Activated T-cell treated with anti-CD3 and anti-CD28 coated beads for 48 hours (primary cell): ENCODE results near the gene LRRC46.

Experiments used
- DNase-seq: peaks from one replicate; pipeline ENCODE4 v3.0.0-alpha.2; 2020; ENCODE audit warnings: low read depth

Gene LRRC46

GRCh38 chr17:47810200-47810821, 21.2 kb upstream of the LRRC46 start:
- no peak for DNase-seq

DNA sequence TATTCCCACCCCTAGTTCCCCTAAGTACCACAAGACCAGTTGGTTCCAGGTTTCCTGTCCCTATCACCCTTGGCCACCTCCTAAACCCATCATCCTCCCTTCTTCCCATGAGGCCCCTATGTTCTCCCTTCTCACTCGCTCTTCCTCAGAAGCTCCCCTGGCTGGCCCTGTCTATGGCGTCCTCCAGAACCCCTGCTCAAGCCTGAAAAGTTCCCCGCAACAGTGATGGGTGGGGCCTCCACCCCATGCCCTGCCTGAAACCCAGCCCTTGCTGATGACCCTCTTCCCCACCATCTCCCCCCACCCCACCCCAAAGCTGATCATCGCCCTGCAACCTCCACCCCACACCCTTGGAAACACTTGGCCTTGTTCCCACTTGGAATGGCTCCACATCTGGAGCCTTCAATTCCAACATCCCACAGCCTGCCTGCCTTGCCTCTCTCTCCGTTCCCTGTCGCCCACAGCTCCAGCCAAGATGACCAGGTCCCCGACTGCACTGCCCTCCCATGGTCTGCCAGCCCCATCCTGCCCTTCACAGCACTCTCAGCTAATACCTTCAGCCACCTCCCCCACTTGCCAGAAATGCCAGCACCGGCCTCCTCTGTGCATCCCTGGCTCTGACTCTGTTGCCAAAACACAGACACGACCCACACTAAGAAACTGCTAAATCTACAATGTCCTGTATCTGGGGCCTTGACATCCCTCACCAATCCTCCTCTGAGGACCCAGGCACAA, 20.4 kb upstream of the LRRC46 start:
- no peak for DNase-seq

- DNase-seq: no peak
These were observed 19.8 kb upstream of the LRRC46 start for GRCh38 chr17:47811709-47812108.

GRCh38 chr17:47812146-47812920, 19.1 kb upstream of the LRRC46 start:
- no peak for DNase-seq

GRCh38 chr17:47813077-47813476, 18.4 kb upstream of the LRRC46 start:
- no peak for DNase-seq

GRCh38 chr17:47813512-47814031, 17.9 kb upstream of the LRRC46 start:
- DNase-seq: no peak

GRCh38 chr17:47815106-47815918, 16.2 kb upstream of the LRRC46 start:
- DNase-seq: no peak

DNA sequence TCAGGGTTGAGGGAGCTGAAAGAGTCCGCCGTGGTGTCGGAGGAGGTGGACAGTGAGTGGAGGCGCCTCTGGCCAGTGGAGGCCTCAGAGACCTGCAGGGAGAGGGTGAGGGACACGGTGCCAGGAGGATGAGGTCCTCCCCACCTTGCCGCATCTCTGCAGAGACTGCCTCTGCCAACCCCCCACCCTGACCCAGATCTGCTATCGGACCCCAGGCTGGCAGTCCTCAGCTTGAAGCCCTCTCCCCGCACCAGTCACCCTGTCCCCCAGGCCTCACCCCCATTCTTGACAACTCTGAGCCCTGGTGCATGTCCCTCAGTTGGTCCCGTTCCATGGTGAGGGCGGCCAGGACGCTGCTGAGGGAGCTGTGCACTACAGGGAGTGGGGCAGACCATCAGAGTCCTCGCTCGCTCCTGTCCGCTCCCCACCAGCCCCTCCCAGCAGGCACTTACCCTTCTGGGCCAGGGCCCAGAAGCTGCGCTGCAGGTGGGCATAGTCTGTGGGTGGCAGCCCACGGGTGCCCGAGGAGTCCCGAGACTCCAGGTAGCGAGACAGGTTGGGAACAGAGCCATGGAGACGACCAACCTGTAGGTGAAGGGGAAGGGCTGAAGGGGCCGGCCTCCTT, 15.2 kb upstream of the LRRC46 start:
- DNase-seq: no peak

GRCh38 chr17:47816947-47817346, 14.5 kb upstream of the LRRC46 start:
- DNase-seq: no peak

DNA sequence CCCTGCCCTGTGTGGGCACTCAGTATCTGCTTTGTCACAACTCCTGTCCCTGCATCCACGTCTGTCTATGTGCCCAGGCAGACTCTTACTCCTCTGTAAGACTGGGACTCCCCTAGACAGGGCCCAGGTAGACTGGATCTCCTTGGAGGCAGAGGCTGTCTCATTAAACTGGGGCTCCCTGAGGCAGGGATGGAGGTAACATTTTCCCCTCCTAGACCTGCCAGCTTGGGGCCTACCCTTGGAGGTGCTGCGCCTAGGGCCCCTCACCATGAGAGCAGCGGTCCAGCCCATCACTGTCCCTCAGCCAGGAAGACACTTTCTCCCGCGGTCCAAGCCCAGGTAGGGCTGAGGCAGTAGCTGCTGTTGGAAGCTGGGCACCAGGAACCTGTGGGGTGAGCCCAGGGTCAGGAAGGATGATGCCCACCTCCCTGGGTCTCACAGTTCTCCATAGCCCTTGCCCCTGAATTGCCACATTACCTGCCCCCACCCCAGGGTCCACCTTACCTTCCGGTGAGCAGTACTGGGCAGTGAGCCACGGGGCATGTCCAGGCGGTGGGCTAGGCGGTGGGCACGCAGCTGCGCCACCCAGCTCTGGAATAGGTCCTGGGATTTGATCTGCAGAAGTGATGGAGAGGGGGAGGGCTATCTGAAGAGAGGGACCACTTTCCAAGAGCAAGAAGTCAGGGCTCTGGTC, 13.3 kb upstream of the LRRC46 start:
- no peak for DNase-seq

DNA sequence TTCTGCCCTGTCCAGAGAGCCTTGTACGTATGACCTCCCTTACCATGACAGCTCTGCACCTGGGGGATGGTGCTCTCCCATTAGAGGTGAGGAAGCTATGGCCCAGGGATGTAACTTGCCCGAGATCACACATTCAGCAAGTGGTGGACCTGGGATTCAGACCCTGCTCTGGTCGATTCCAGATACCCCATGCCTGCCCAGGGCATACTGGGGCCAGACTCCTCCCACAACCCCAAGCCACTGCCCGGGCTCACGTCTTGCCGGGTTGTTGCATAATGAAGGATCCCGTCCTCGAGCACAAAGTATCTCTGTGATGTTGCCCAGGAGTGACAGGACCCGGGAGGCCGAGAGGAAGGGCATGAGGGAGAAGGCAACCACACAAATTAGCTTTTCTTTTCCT, 12.0 kb upstream of the LRRC46 start:
- DNase-seq: no peak

GRCh38 chr17:47820033-47820789, 11.3 kb upstream of the LRRC46 start:
- no peak for DNase-seq

- DNase-seq: no peak
These were observed 10.4 kb upstream of the LRRC46 start for GRCh38 chr17:47821031-47821423.

DNA sequence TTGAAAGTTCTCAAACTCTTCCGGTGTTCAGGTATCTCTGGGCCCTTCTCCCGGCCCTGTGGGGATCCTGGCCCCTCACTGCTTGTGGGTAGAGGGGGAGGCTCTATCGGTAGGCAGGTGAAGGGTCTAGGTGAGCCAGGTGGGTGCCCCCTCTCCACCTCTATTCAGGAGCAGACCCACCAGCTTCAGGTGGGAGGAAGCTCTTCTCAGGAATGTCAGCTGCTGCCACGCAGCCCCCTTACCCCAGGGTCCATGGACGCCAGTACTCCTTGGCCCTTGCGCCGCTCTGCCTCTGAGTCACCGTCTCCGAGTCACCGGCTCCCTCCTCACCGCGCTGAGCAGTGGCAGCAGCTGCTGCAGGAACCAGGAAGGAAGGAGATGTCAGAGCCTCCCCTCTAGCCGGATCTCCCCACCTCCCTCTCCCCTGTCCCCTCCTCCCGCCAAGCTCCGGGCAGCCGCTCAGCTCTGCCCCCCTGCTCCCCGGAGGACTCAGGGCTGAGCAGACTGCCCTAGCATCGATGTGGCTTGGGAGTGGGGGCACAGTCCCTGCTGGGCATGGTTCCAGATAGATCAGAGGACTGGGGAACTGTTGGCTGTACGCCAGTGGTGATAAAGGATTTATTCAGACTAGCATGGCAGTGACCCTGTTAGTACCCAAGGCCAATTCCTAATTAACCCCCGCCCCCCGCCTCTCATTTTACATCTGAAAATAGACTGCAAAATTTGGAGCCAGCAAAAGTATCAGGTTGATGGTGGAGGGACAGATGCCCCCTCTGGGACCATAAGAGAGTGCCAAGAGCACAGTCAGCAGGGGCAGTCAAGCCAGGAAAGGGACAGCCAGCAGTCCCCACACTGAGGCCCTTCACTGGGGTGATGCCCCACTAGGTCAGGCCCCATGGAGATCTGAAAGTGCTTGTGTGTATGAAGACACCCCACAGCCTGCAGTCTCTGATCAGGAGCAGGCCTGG, 9.8 kb upstream of the LRRC46 start, which contains the start of gene OSBPL7:
TSS of gene OSBPL7 (minus strand) at position 371 of the 968 bp plus-strand sequence. CDS start 1,516 bp downstream, outside the sequence.
- peak; percentile 67 for DNase-seq

- DNase-seq: no peak
These were observed 8.7 kb upstream of the LRRC46 start for GRCh38 chr17:47822785-47823184.

GRCh38 chr17:47823519-47823918, 8.0 kb upstream of the LRRC46 start:
- DNase-seq: no peak

DNA sequence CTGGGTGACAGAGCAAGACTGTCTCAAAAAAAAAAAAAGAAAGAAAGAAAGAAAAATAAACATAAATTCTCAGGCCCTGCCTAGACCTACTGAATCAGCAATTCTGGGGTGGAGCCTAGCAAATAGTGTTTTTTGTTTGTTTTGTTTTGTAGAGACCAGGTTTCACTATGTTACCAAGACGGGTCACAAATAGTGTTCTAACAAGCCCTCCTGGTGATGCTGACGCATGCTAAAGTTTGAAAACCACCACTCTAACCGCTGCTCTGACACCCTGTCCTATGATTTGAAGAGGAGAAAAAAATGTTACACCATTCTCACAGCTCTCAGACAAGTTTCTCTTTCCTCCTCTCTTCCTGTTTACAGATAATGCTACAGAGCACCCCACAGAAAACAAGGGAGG, 1.6 kb upstream of the LRRC46 start:
- DNase-seq: no peak

GRCh38 chr17:47830396-47831002, 971 bp upstream of the LRRC46 start:
- DNase-seq: no peak
